Psoas muscle (tissue), 8 donors: Measurements from ENCODE around the gene ARHGAP22. TPM values are rescaled to one million over a fixed set of nuclear protein-coding genes. Genes with fewer than 3 reads are reported as not detected.

Experiments
- ATAC-seq, 4 donors: fragments of 200-7000 bp; cut with Tn5 transposase; one replicate each; pipeline ENCODE4 v1.9.1; 2020; ENCODE audit warnings: moderate library complexity in 3 of 4, mild to moderate bottlenecking in 2 of 4
- DNase-seq, 2 donors: peaks; one replicate each; pipeline ENCODE4 v3.0.0-alpha.2; 2020
- H3K27ac ChIP-seq: fragments of 200-600 bp; one replicate; pipeline ENCODE4 v1.8.0; 2022
- H3K27me3 ChIP-seq, 3 donors: fragments of 200-600 bp in 1 of 3; one replicate each; pipeline versions ENCODE4 v1.6.1 to v1.8.0; 2013 to 2022; ENCODE audit warnings: low read length in 2 of 3, mild to moderate bottlenecking in 2 of 3, moderate library complexity in 1 of 3; ENCODE audit not compliant: insufficient read depth in 3 of 3
- H3K36me3 ChIP-seq, 2 donors: fragments of 200-600 bp in 1 of 2; one replicate each; pipeline versions ENCODE4 v1.6.1 to v1.8.0; 2013 to 2022; ENCODE audit warnings: low read depth in 1 of 2, mild to moderate bottlenecking in 1 of 2, moderate library complexity in 1 of 2; ENCODE audit not compliant: insufficient read depth in 1 of 2
- H3K4me1 ChIP-seq: fragments of 200-600 bp; one replicate; pipeline ENCODE4 v1.8.0; 2022
- H3K4me3 ChIP-seq: fragments of 200-600 bp; one replicate; pipeline ENCODE4 v1.8.0; 2022; ENCODE audit warnings: mild to moderate bottlenecking
- H3K9me3 ChIP-seq: fragments of 200-600 bp; one replicate; pipeline ENCODE4 v1.8.0; 2022
- CTCF ChIP-seq: fragments of 200-600 bp; IDR thresholded peaks from one replicate; pipeline ENCODE4 v1.8.0; 2022; ENCODE audit warnings: antibody characterized with exemption
- WGBS, 3 donors: extraction: QIAGEN DNeasy Blood & Tissue Kit; methylation state at CpG; one replicate each; pipeline versions ENCODE4 v1.1.6 to v1.1.7; 2013; 5-methylcytosine and 5-hydroxymethylcytosine counted together
- intact Hi-C, 2 donors: fragments of 100-400 bp; cut with DNase I; formaldehyde crosslinking; loops; one replicate each; pipeline versions ENCODE4 v1.11.0 to v1.14.2; 2022
- polyA plus RNA-seq, 3 donors: library from polyadenylated mRNA; stranded (reverse); fragments of 200-250 nt; gene quantifications; one replicate each; pipeline ENCODE4 v1.2.3, GENCODE V29; 2013
- total RNA-seq, 4 donors: library from RNA; stranded (reverse); fragmentation: NEBNext Ultra II Directional in 2 of 4; extraction: Animal tissue kit (Norgen Biotek cat#: 25700) in 2 of 4; gene quantifications; one replicate each; pipeline versions ENCODE4 v1.2.1 to v1.2.4, GENCODE V29; 2021 to 2023
- donor health status: healthy with polysubstance abuse.
- donor health status: DM: no; HTN: no; CAD: no; lungs with moderate emphysema.
- donor health status: Bipolar disorder and iron deficiency.
- donor health status: healthy.
- donor health status: DM: yes; HTN: yes; CAD: no.
- donor health status: DM: no; HTN: no; CAD: no.
- donor health status: DM: no; HTN: no; CAD: no.
- donor health status: DM: yes; HTN: yes; CAD: no.

Gene ARHGAP22
- total and polyA plus RNA-seq, 7 donors: 0.46 to 2.9 (median 1.6) TPM

DNA sequence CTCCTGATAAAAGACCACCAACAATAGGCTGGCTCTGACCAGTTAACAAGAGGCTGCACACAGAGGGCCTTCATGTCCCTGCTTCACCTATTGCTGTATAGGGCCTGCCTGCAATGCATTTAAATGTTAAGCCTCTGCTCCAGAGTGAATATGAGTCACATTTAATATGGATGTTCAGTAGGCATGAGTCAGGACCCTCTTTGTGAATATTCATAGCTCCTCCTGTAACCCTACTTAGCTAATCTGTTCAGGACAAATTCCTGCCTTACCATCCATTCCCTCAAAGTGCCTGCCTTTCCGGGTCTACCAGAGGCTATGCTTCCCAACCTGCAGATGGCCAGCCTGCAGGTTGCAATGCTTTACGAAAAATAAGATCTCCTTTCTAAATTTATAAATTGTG is 32.5 kb downstream of the ARHGAP22 start:
- peaks cover 4% of the 10 kb centered on the region for H3K4me1 ChIP-seq
- no peak overlapping the region for H3K27ac ChIP-seq
- WGBS, 3 donors: 90 to 95% (median 92%) methylated on average over 2 of the region's 2 CpGs
- H3K27me3 ChIP-seq: no peaks in the 10 kb centered on the region
- DNase-seq (no peak), ATAC-seq (no peak)
- no peak for TF ChIP-seq CTCF
- H3K9me3 ChIP-seq: no peaks in the 10 kb centered on the region
- intact Hi-C loops: no loop called here
- no peaks in the 10 kb centered on the region for H3K36me3 ChIP-seq
- H3K4me3 ChIP-seq: no peak overlapping the region

DNA sequence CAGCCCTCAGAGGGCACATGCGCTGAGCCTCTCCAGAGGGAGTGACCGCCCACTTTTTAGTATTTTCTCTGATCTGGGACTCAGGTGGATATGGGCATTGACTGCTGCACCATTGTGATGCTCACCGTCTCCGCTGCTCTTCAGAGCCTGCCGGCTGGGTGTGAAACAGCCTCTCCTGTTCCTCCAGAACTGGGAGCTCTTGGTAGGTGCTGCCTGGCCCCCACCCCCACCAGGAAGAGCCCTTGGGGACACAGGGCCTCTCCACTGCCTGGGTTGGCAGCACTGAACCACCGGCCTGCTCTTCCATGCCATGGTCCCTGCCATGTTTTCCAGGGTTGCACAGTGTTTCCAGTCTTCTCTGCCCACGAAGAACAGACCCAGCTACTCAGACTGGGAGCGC is 36.3 kb downstream of the ARHGAP22 start:
- Histone ChIP-seq H3K9me3 (no peaks in the 10 kb centered on the region), H3K27ac (no peak overlapping the region), H3K4me3 (no peak overlapping the region), H3K4me1 (peaks cover 4% of the 10 kb centered on the region), H3K27me3 (no peaks in the 10 kb centered on the region), H3K36me3 (no peaks in the 10 kb centered on the region)
- WGBS, 3 donors: 91 to 94% (median 93%) methylated on average over 8 of the region's 8 CpGs
- no peak for DNase-seq
- ATAC-seq: no peak
- TF ChIP-seq CTCF: no peak
- intact Hi-C loops: no loop called here

DNA sequence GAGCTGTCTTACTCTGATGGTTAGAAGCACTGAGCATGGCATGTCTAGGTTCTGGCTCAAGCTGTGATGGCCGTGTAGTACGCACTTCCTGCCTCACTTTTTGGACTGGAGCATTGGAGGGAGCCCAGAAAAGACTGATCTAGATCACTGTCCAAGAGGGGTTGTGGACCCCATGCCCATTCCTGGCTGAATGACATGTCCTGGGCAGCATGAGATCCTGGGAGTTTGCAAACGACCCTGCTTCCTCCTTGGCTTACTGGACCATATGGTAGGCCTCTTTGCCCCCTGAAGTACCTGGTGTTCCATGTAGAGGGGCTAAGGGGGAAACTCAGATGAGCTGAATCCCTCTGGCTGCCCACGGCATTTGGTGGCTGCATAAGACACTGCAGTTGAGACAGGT is 36.7 kb downstream of the ARHGAP22 start:
- ATAC-seq (no peak), DNase-seq (no peak)
- Histone ChIP-seq H3K4me1 (peaks cover 4% of the 10 kb centered on the region), H3K36me3 (no peaks in the 10 kb centered on the region), H3K27me3 (no peaks in the 10 kb centered on the region), H3K27ac (no peak overlapping the region), H3K9me3 (no peaks in the 10 kb centered on the region), H3K4me3 (no peak overlapping the region)
- 73 to 79% (median 76%) methylated on average over 4 of the region's 4 CpGs for WGBS, 3 donors
- TF ChIP-seq CTCF: no peak
- intact Hi-C loops: no loop called here

DNA sequence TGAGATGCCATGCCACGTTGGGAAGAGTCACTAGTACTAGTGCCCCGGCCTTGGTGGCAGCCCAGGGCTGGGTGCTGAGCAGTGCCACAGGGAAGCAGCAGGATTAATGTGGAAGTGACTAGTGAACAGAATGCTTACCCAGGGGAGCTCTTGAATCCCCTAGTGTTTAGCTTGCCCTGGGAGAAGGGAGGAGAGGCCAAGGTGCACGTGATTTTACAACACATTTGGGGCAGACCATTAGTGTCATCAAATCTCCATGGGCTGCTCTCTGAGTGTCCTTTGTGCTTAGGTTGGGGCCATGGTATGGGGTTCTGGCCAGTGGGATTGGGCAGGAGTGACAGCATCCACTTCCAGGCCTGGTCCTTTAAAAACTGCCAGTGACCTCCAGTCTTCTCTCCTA is 37.5 kb downstream of the ARHGAP22 start:
- H3K4me3 ChIP-seq: no peak overlapping the region
- intact Hi-C loops: no loop called here
- WGBS, 3 donors: 84 to 94% (median 84%) methylated on average over 3 of the region's 3 CpGs
- DNase-seq (no peak), ATAC-seq (no peak)
- peaks cover 4% of the 10 kb centered on the region for H3K4me1 ChIP-seq
- H3K27me3 ChIP-seq: no peaks in the 10 kb centered on the region
- H3K27ac ChIP-seq: no peak overlapping the region
- no peaks in the 10 kb centered on the region for H3K9me3 ChIP-seq
- no peaks in the 10 kb centered on the region for H3K36me3 ChIP-seq
- TF ChIP-seq CTCF: no peak

DNA sequence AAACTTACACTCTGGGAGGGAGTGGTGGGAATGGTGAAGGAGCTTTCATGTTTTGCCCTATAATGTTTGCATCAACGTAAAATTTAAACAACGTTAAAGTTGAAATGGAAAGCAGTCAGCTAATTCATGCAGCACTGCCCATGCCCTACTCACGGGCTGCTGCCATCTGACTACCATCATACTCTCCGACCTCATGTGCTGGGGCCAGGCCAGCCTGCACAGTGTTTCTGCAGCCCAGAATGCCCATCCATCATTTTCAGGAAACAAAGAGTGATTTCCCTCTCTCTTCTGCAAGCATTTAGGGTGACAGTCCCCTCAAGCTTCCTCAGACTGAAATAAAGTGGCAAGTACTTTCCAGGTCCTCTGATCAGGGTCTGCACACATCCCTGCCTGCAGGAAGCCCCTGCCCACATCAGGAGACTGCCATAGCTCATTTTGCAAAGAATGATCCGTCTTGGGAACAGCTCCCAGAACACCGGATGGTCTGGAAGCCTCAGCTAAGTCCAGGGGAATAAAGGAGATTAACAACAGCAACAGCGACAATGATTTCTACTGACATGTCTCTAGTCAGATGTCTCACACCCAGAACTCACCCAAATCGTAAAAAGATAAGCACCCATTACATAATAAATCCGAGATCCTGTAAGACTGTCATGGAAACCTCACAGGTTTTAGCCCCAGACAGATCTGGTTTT is 40.3 kb downstream of the ARHGAP22 start:
- WGBS, 3 donors: 35 to 40% (median 39%) methylated on average over 9 of the region's 9 CpGs
- Histone ChIP-seq H3K27me3 (no peaks in the 10 kb centered on the region), H3K36me3 (no peaks in the 10 kb centered on the region), H3K27ac (no peak overlapping the region), H3K4me3 (no peak overlapping the region), H3K9me3 (no peaks in the 10 kb centered on the region), H3K4me1 (peaks cover 4% of the 10 kb centered on the region)
- ATAC-seq (no peak), DNase-seq (no peak)
- no peak for TF ChIP-seq CTCF
- intact Hi-C loops: no loop called here
